ENCODE measurements around the gene TTC39B.

The TTC39B gene

GRCh38 chr9:15306757-15307522 is at the start of gene TTC39B:
TSS of gene TTC39B (minus strand) at chr9:15307216. CDS start at chr9:15307125, 91 bp downstream.
- Histone ChIP-seq H3K9me3 (replicated peaks; ENCODE audit: insufficient read depth, low read length) (no peaks in the 10 kb centered on the region), H4K20me1 (ENCODE audit: insufficient read depth, low read length) (no peaks in the 10 kb centered on the region), H3K9me2 (replicated peaks; ENCODE audit: insufficient read depth, low read length) (no peaks in the 10 kb centered on the region), H3K4me2 (ENCODE audit: low read depth, low read length) (peak within 1 kb of the TSS; percentile 76), H3K9ac (ENCODE audit: low read length) (peak within 1 kb of the TSS; percentile 41; the same call in 1 of the 2 replicates), H3K27me3 (replicated peaks; ENCODE audit: insufficient read depth, low read length) (no peaks in the 10 kb centered on the region), H3K79me2 (ENCODE audit: low read length) (no peaks in the 10 kb centered on the region), H3K27ac (ENCODE audit: low read length) (no peak within 1 kb of the TSS), H2AFZ (ENCODE audit: low read length) (peak within 1 kb of the TSS; percentile 84), H3K4me3 (ENCODE audit: low read length) (peak within 1 kb of the TSS; percentile 68), H3K36me3 (replicated peaks; ENCODE audit: insufficient read depth, low read length) (no peaks in the 10 kb centered on the region), H3F3A (ENCODE audit: insufficient read depth, low read length) (no peaks in the 10 kb centered on the region), H3K4me1 (ENCODE audit: low read length) (no peaks in the 10 kb centered on the region)
- DNase-seq: peak; percentile 69
- no peak for TF ChIP-seq CTCF (IDR thresholded peaks at IDR 0.05; ENCODE audit: low read length)
- TF ChIP-seq EZH2 (optimal IDR thresholded peaks at IDR 0.05; ENCODE audit: low read depth, low read length): no peak
- TF ChIP-seq EZH2phosphoT487 (IDR thresholded peaks at IDR 0.05; ENCODE audit: low read length): no peak

- H2AFZ ChIP-seq (ENCODE audit: low read length): no peak overlapping the region
- H3K4me3 ChIP-seq (ENCODE audit: low read length): no peak overlapping the region
- H3F3A ChIP-seq (ENCODE audit: insufficient read depth, low read length): no peaks in the 10 kb centered on the region
- no peaks in the 10 kb centered on the region for H3K4me1 ChIP-seq (ENCODE audit: low read length)
- no peak for TF ChIP-seq CTCF (IDR thresholded peaks at IDR 0.05; ENCODE audit: low read length)
- no peak for TF ChIP-seq EZH2 (optimal IDR thresholded peaks at IDR 0.05; ENCODE audit: low read depth, low read length)
- no peak for TF ChIP-seq EZH2phosphoT487 (IDR thresholded peaks at IDR 0.05; ENCODE audit: low read length)
- H3K9me2 ChIP-seq (replicated peaks; ENCODE audit: insufficient read depth, low read length): no peaks in the 10 kb centered on the region
- no peak overlapping the region for H3K27ac ChIP-seq (ENCODE audit: low read length)
- no peaks in the 10 kb centered on the region for H4K20me1 ChIP-seq (ENCODE audit: insufficient read depth, low read length)
- H3K36me3 ChIP-seq (replicated peaks; ENCODE audit: insufficient read depth, low read length): no peaks in the 10 kb centered on the region
- no peak for DNase-seq
- no peaks in the 10 kb centered on the region for H3K9me3 ChIP-seq (replicated peaks; ENCODE audit: insufficient read depth, low read length)
- no peak overlapping the region for H3K4me2 ChIP-seq (ENCODE audit: low read depth, low read length)
- H3K79me2 ChIP-seq (ENCODE audit: low read length): no peaks in the 10 kb centered on the region
- no peak overlapping the region for H3K9ac ChIP-seq (ENCODE audit: low read length)
- no peaks in the 10 kb centered on the region for H3K27me3 ChIP-seq (replicated peaks; ENCODE audit: insufficient read depth, low read length)
These were observed 48.7 kb upstream of the TTC39B start for GRCh38 chr9:15355669-15356068.

GRCh38 chr9:15354713-15355112 is 47.7 kb upstream of the TTC39B start:
- H3K9ac ChIP-seq (ENCODE audit: low read length): no peak overlapping the region
- no peaks in the 10 kb centered on the region for H3F3A ChIP-seq (ENCODE audit: insufficient read depth, low read length)
- H4K20me1 ChIP-seq (ENCODE audit: insufficient read depth, low read length): no peaks in the 10 kb centered on the region
- H3K4me2 ChIP-seq (ENCODE audit: low read depth, low read length): no peak overlapping the region
- no peak for TF ChIP-seq CTCF (IDR thresholded peaks at IDR 0.05; ENCODE audit: low read length)
- TF ChIP-seq EZH2phosphoT487 (IDR thresholded peaks at IDR 0.05; ENCODE audit: low read length): no peak
- TF ChIP-seq EZH2 (optimal IDR thresholded peaks at IDR 0.05; ENCODE audit: low read depth, low read length): no peak
- no peaks in the 10 kb centered on the region for H3K36me3 ChIP-seq (replicated peaks; ENCODE audit: insufficient read depth, low read length)
- H3K27ac ChIP-seq (ENCODE audit: low read length): no peak overlapping the region
- no peak overlapping the region for H3K4me3 ChIP-seq (ENCODE audit: low read length)
- DNase-seq: no peak
- no peaks in the 10 kb centered on the region for H3K79me2 ChIP-seq (ENCODE audit: low read length)
- no peaks in the 10 kb centered on the region for H3K4me1 ChIP-seq (ENCODE audit: low read length)
- no peaks in the 10 kb centered on the region for H3K9me3 ChIP-seq (replicated peaks; ENCODE audit: insufficient read depth, low read length)
- no peaks in the 10 kb centered on the region for H3K27me3 ChIP-seq (replicated peaks; ENCODE audit: insufficient read depth, low read length)
- no peak overlapping the region for H2AFZ ChIP-seq (ENCODE audit: low read length)
- no peaks in the 10 kb centered on the region for H3K9me2 ChIP-seq (replicated peaks; ENCODE audit: insufficient read depth, low read length)

Data from MM.1S (cell line).